Adrenal gland (tissue), 12 donors: Measurements from ENCODE around the gene SMURF2. TPM values are rescaled to one million over a fixed set of nuclear protein-coding genes. Genes with fewer than 3 reads are reported as not detected.

ENCODE experiments used
- DNase-seq, 7 donors: peaks; one replicate each; pipeline ENCODE4 v3.0.0-alpha.2; 2019 to 2020
- H3K27ac ChIP-seq, 5 donors: fragments of 200-600 bp; sonication (generic) in 4 of 5; 1 replicate in 3 of 5; 2 replicates in 2 of 5; pipeline versions ENCODE4 v1.5.1 to v1.8.0; 2016 to 2020; ENCODE audit warnings: mild to moderate bottlenecking in 1 of 5
- H3K27me3 ChIP-seq: fragments of 200-600 bp; 2 replicates; pipeline ENCODE4 v1.8.0; 2021
- H3K36me3 ChIP-seq, 2 donors: fragments of 200-600 bp; replicated peaks in 1 of 2; 1 replicate in 1 of 2; 2 replicates in 1 of 2; pipeline versions ENCODE4 v1.5.1 to v1.8.0; 2018 to 2022
- H3K4me1 ChIP-seq, 2 donors: fragments of 200-600 bp; replicated peaks in 1 of 2; 1 replicate in 1 of 2; 2 replicates in 1 of 2; pipeline versions ENCODE4 v1.5.1 to v1.8.0; 2018 to 2021
- H3K4me3 ChIP-seq, 4 donors: fragments of 200-600 bp; sonication (generic) in 3 of 4; one replicate each; pipeline ENCODE4 v1.5.1; 2016 to 2018
- H3K9me3 ChIP-seq, 3 donors: fragments of 200-600 bp; sonication (generic) in 1 of 3; replicated peaks in 1 of 3; 1 replicate in 2 of 3; 2 replicates in 1 of 3; pipeline versions ENCODE4 v1.5.1 to v1.8.0; 2016 to 2021
- CTCF ChIP-seq, 6 experiments: fragments of 450-650 bp in 4 of 6; fragments of 200-600 bp in 2 of 6; sonication (generic) in 1 of 6; IDR thresholded peaks; 1 replicate in 5 of 6; 2 replicates in 1 of 6; pipeline versions ENCODE4 v1.5.1 to v1.8.0; 2016 to 2021; ENCODE audit warnings: antibody characterized with exemption in 6 of 6, mild to moderate bottlenecking in 2 of 6, moderate library complexity in 1 of 6
- POLR2A ChIP-seq, 2 donors: fragments of 450-650 bp; IDR thresholded peaks; one replicate each; pipeline ENCODE4 v1.6.1; 2017; ENCODE audit warnings: antibody characterized with exemption in 2 of 2, mild to moderate bottlenecking in 2 of 2, moderate library complexity in 1 of 2
- WGBS, 4 donors: extraction: QIAGEN DNeasy Blood & Tissue Kit in 2 of 4; methylation state at CpG; one replicate each; pipeline versions ENCODE4 v1.1.5 to v1.1.7; 2013 to 2017; 5-methylcytosine and 5-hydroxymethylcytosine counted together
- intact Hi-C, 2 donors: fragments of 100-400 bp; cut with DNase I; formaldehyde crosslinking; loops; one replicate each; pipeline versions ENCODE4 v1.14.1 to v1.15.0; 2022 to 2023
- polyA plus RNA-seq, 3 donors: library from polyadenylated mRNA; stranded (reverse); fragments of 200-250 nt in 2 of 3; fragments of 350-450 nt in 1 of 3; fragmentation: Illumina TruSeq in 1 of 3; extraction: RNeasy Lipid Tissue Mini Kit (QIAGEN cat#74804) in 1 of 3; gene quantifications; one replicate each; pipeline ENCODE4 v1.2.3, GENCODE V29; 2013 to 2014
- total RNA-seq, 9 donors: library from RNA; depleted of rRNA in 4 of 9; stranded (reverse); fragments of >200 nt in 4 of 9; fragments of 120-200 nt in 1 of 9; fragmentation: NEBNext Ultra II Directional in 1 of 9; extraction: Animal tissue kit (Norgen Biotek cat#: 25700) in 1 of 9; gene quantifications; one replicate each; pipeline versions ENCODE4 v1.1.0 to v1.2.4, GENCODE V29; 2013 to 2023
- donor health status: healthy with polysubstance abuse.
- donor health status: Bipolar disorder and iron deficiency.
- donor health status: DM: yes; HTN: yes; CAD: no.
- donor health status: DM: no; HTN: no; CAD: no.
- donor health status: DM: no; HTN: no; CAD: no.
- donor health status: DM: yes; HTN: yes; CAD: no.

Gene SMURF2
- total and polyA plus RNA-seq, 12 donors = 7.7 to 36.9 (median 15.0) TPM

- H3K4me3 ChIP-seq = no peak overlapping the region
- TF ChIP-seq POLR2A (IDR thresholded peaks at IDR 0.05) (no peak), CTCF (IDR thresholded peaks at IDR 0.05) (no peak)
- peaks cover 0 to 28% of the 10 kb centered on the region in 2 donors for H3K36me3 ChIP-seq
- intact Hi-C loops = loop anchor here in 1 of 2 donors (10.0 kb wide), 1 partner anchor 53 kb away; no protein-coding TSS in a partner anchor
- H3K9me3 ChIP-seq = no peaks in the 10 kb centered on the region
- no peak overlapping the region for H3K27ac ChIP-seq
- DNase-seq = no peak
- peaks cover 4 to 8% of the 10 kb centered on the region in 2 donors for H3K4me1 ChIP-seq
- WGBS, 4 donors = 81 to 92% (median 88%) methylated on average over 1 of the region's 1 CpG
- no peaks in the 10 kb centered on the region for H3K27me3 ChIP-seq
Observed at GRCh38 chr17:64591944-64592343, 70.2 kb downstream of the SMURF2 start.

DNA sequence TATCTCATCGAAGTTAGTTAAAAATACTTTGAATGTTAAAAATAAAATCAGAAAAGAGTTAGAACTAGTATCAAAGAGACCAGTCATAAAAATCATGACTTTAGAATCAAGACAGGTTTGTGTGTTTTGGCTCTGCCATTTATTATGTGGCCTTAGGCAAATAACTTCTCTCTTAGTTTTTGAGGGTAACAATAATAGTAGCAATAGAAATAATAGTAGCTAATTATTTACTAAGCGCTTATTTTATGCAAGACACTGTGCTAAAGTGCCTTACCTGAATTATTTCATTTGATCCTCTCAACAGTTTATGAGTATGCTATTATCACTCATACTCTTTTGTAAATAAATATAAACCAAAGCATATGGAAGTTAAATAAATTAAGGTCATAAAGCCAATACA is 77.0 kb downstream of the SMURF2 start:
- intact Hi-C loops = no loop called here
- Histone ChIP-seq H3K27ac (no peak overlapping the region), H3K4me1 (peaks cover 0 to 13% of the 10 kb centered on the region in 2 donors), H3K27me3 (no peaks in the 10 kb centered on the region), H3K4me3 (no peak overlapping the region), H3K9me3 (no peaks in the 10 kb centered on the region), H3K36me3 (peaks cover 0 to 20% of the 10 kb centered on the region in 2 donors)
- 77 to 98% (median 97%) methylated on average over 2 of the region's 2 CpGs for WGBS, 4 donors
- DNase-seq = no peak
- TF ChIP-seq POLR2A (IDR thresholded peaks at IDR 0.05) = no peak
- no peak for TF ChIP-seq CTCF (IDR thresholded peaks at IDR 0.05)

DNA sequence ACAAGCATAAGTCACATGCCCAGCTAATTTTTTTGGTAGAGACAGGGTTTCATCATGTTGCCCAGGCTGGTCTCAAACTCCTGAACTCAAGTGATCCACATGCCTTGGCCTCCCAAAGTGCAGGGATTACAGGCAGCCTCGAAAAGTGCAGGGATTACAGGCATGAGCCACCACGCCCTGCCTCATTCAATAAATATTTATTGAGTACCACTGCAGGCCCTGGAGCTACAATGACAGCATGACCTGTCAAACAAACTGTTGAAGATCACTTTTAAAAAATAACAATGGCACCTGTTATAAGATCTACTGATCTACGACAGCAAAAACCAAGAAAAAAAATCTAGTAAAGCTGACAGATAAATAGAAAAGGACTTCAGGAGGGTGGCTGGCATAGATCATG is 79.1 kb downstream of the SMURF2 start:
- WGBS, 4 donors = 86 to 99% (median 96%) methylated on average over 3 of the region's 3 CpGs
- TF ChIP-seq POLR2A (IDR thresholded peaks at IDR 0.05) (no peak), CTCF (IDR thresholded peaks at IDR 0.05) (no peak)
- peaks cover 0 to 31% of the 10 kb centered on the region in 2 donors for H3K4me1 ChIP-seq

GRCh38 chr17:64580384-64581315 is 81.5 kb downstream of the SMURF2 start:
- TF ChIP-seq POLR2A (IDR thresholded peaks at IDR 0.05) (no peak), CTCF (IDR thresholded peaks at IDR 0.05) (no peak)
- WGBS, 4 donors = 66 to 70% (median 67%) methylated on average over 7 of the region's 7 CpGs
- H3K27me3 ChIP-seq = no peaks in the 10 kb centered on the region
- no peak overlapping the region for H3K4me3 ChIP-seq
- DNase-seq = no peak
- intact Hi-C loops = no loop called here
- no peak overlapping the region for H3K27ac ChIP-seq
- H3K9me3 ChIP-seq = no peaks in the 10 kb centered on the region
- H3K4me1 ChIP-seq = peaks cover 0 to 31% of the 10 kb centered on the region in 2 donors
- peaks cover 0 to 32% of the 10 kb centered on the region in 2 donors for H3K36me3 ChIP-seq

More for the DNA sequence above, 79.1 kb downstream of the SMURF2 start:
- no peaks in the 10 kb centered on the region for H3K9me3 ChIP-seq
- no peak overlapping the region for H3K4me3 ChIP-seq
- intact Hi-C loops = no loop called here
- no peak overlapping the region for H3K27ac ChIP-seq
- no peaks in the 10 kb centered on the region for H3K27me3 ChIP-seq
- H3K36me3 ChIP-seq = peaks cover 0 to 24% of the 10 kb centered on the region in 2 donors
- DNase-seq = no peak
